Caco-2 (cell line): ENCODE results near the gene RNF4. TPM values are rescaled to one million over a fixed set of nuclear protein-coding genes. Genes with fewer than 3 reads are reported as not detected.

Source experiments
- BruUV-seq: library from RNA; stranded (reverse); fragments of 400-500 nt; replicated peaks from 2 replicates; lab custom pipeline; 2021; lab: Mats Ljungman, UMichigan
- CTCF ChIA-PET: fragments of 300-600 bp; sonication (Branson Sonifier 250); formaldehyde crosslinking; loops from one replicate; lab custom pipeline; 2022; ENCODE audit warnings: antibody characterized with exemption; lab: Charles Lee
- POLR2A ChIA-PET: fragments of 300-600 bp; sonication (Branson Sonifier 250); formaldehyde crosslinking; loops from one replicate; lab custom pipeline; 2022; ENCODE audit warnings: antibody characterized with exemption; lab: Charles Lee
- DNase-seq, 2 experiments: peaks; one replicate each; pipeline versions ENCODE4 v3.0.0 to v3.0.0-alpha.2; 2020 to 2022
- H3K27me3 ChIP-seq: replicated peaks from 2 replicates; pipeline ENCODE4 v1.6.0; 2011; ENCODE audit warnings: low read length; ENCODE audit not compliant: control insufficient read depth, insufficient read depth
- H3K36me3 ChIP-seq: 2 replicates; pipeline ENCODE4 v1.5.1; 2011; ENCODE audit warnings: low read length; ENCODE audit not compliant: control insufficient read depth, insufficient read depth
- H3K4me1 ChIP-seq: fragments of 250-450 bp; sonication (Bioruptor Pico); 2 replicates; pipeline ENCODE4 v1.5.1; 2020; ENCODE audit warnings: mild to moderate bottlenecking
- H3K4me3 ChIP-seq: 2 replicates; pipeline ENCODE4 v1.5.1; 2011; ENCODE audit warnings: low read depth, mild to moderate bottlenecking, control low read depth, low read length
- H3K9me3 ChIP-seq: fragments of 250-450 bp; sonication (Bioruptor Pico); 2 replicates; pipeline ENCODE4 v1.5.1; 2020; ENCODE audit warnings: mild to moderate bottlenecking, moderate library complexity
- H3K27ac Mint-ChIP-seq: one replicate; pipeline ENCODE4 v1.8.0; 2022; ENCODE audit warnings: mixed read lengths; ENCODE audit not compliant: unreplicated experiment
- H3K27me3 Mint-ChIP-seq: one replicate; pipeline ENCODE4 v1.8.0; 2022; ENCODE audit warnings: mixed read lengths; ENCODE audit not compliant: insufficient read depth, unreplicated experiment
- H3K36me3 Mint-ChIP-seq: one replicate; pipeline ENCODE4 v1.8.0; 2022; ENCODE audit warnings: mild to moderate bottlenecking, mixed read lengths; ENCODE audit not compliant: insufficient read depth, unreplicated experiment
- H3K4me1 Mint-ChIP-seq: one replicate; pipeline ENCODE4 v1.8.0; 2022; ENCODE audit warnings: low read depth, mixed read lengths; ENCODE audit not compliant: unreplicated experiment
- H3K4me3 Mint-ChIP-seq: one replicate; pipeline ENCODE4 v1.8.0; 2022; ENCODE audit warnings: mild to moderate bottlenecking, moderate library complexity, mixed read lengths; ENCODE audit not compliant: unreplicated experiment
- H3K9me3 Mint-ChIP-seq: one replicate; pipeline ENCODE4 v1.8.0; 2022; ENCODE audit warnings: mixed read lengths; ENCODE audit not compliant: unreplicated experiment
- CTCF ChIP-seq, 2 experiments: fragments of 200-600 bp in 1 of 2; IDR thresholded peaks; 1 replicate in 1 of 2; 2 replicates in 1 of 2; pipeline versions ENCODE4 v1.5.1 to v1.8.0; 2011 to 2022; ENCODE audit warnings: antibody characterized with exemption in 1 of 2, control low read depth in 1 of 2, inconsistent platforms in 1 of 2, low read depth in 1 of 2, low read length in 1 of 2, mild to moderate bottlenecking in 1 of 2, moderate library complexity in 1 of 2; ENCODE audit not compliant: insufficient read depth in 1 of 2, severe bottlenecking in 1 of 2, unreplicated experiment in 1 of 2
- intact Hi-C: fragments of 100-400 bp; cut with micrococcal nuclease; formaldehyde crosslinking; loops from one replicate; pipeline ENCODE4 v1.10.0; 2022; ENCODE audit not compliant: unreplicated experiment
- total RNA-seq: library from RNA; stranded (reverse); gene quantifications from 2 replicates; pipeline ENCODE4 v1.2.3, GENCODE V29; 2022

Gene RNF4
- total RNA-seq, 1 experiment from 2014 or later = 75.4 TPM

GRCh38 chr4:2478229-2478628 lies 9.3 kb downstream of the RNF4 start:
- intact Hi-C loops = no loop called here
- Histone ChIP-seq H3K36me3 (no peaks in the 10 kb centered on the region), H3K4me3 (no peak overlapping the region), H3K9me3 (no peaks in the 10 kb centered on the region), H3K4me1 (peaks cover 17% of the 10 kb centered on the region; the same call in 1 of the 2 replicates), H3K27me3 (no peaks in the 10 kb centered on the region)
- ChIA-PET POLR2A (no interaction called here), CTCF (no interaction called here)
- H3K4me1 Mint-ChIP-seq = peaks cover 18% of the 10 kb centered on the region
- DNase-seq = no peak
- TF ChIP-seq CTCF (IDR thresholded peaks at IDR 0.05; ENCODE audit: insufficient read depth in 1 of 2, low read depth in 1 of 2, low read length in 1 of 2, severe bottlenecking in 1 of 2, unreplicated experiment in 1 of 2) = no peak
- H3K27ac Mint-ChIP-seq = no peak overlapping the region
- peaks cover 47% of the 10 kb centered on the region for H3K36me3 Mint-ChIP-seq
- BruUV-seq = no TSS peak
- H3K4me3 Mint-ChIP-seq = no peak overlapping the region
- H3K27me3 Mint-ChIP-seq = no peaks in the 10 kb centered on the region
- no peaks in the 10 kb centered on the region for H3K9me3 Mint-ChIP-seq

- H3K4me1 ChIP-seq = peaks cover 10% of the 10 kb centered on the region; the same call in 1 of the 2 replicates
- H3K4me3 Mint-ChIP-seq = no peak overlapping the region
- BruUV-seq = no TSS peak
- no peaks in the 10 kb centered on the region for H3K9me3 ChIP-seq
- peaks cover 38% of the 10 kb centered on the region for H3K36me3 Mint-ChIP-seq
- no peaks in the 10 kb centered on the region for H3K27me3 ChIP-seq
- H3K27me3 Mint-ChIP-seq = no peaks in the 10 kb centered on the region
- H3K9me3 Mint-ChIP-seq = no peaks in the 10 kb centered on the region
- ChIA-PET POLR2A (no interaction called here), CTCF (no interaction called here)
- TF ChIP-seq CTCF (IDR thresholded peaks at IDR 0.05; ENCODE audit: insufficient read depth in 1 of 2, low read depth in 1 of 2, low read length in 1 of 2, severe bottlenecking in 1 of 2, unreplicated experiment in 1 of 2) = no peak
- peaks cover 27% of the 10 kb centered on the region for H3K4me1 Mint-ChIP-seq
- no peak for DNase-seq
- no peaks in the 10 kb centered on the region for H3K36me3 ChIP-seq
- no peak overlapping the region for H3K4me3 ChIP-seq
- no peak overlapping the region for H3K27ac Mint-ChIP-seq
- intact Hi-C loops = no loop called here
These were observed 11.7 kb downstream of the RNF4 start for GRCh38 chr4:2480649-2481048.

GRCh38 chr4:2482192-2482591 lies 13.3 kb downstream of the RNF4 start:
- Mint-ChIP-seq H3K4me1 (peaks cover 28% of the 10 kb centered on the region), H3K27me3 (no peaks in the 10 kb centered on the region), H3K27ac (no peak overlapping the region), H3K36me3 (peaks cover 37% of the 10 kb centered on the region), H3K9me3 (no peaks in the 10 kb centered on the region), H3K4me3 (no peak overlapping the region)
- no peaks in the 10 kb centered on the region for H3K9me3 ChIP-seq
- no peak for TF ChIP-seq CTCF (IDR thresholded peaks at IDR 0.05; ENCODE audit: insufficient read depth in 1 of 2, low read depth in 1 of 2, low read length in 1 of 2, severe bottlenecking in 1 of 2, unreplicated experiment in 1 of 2)
- H3K4me3 ChIP-seq = no peak overlapping the region
- no peaks in the 10 kb centered on the region for H3K27me3 ChIP-seq
- peaks cover 9% of the 10 kb centered on the region; the same call in 1 of the 2 replicates for H3K4me1 ChIP-seq
- intact Hi-C loops = no loop called here
- BruUV-seq = no TSS peak
- ChIA-PET POLR2A (no interaction called here), CTCF (no interaction called here)
- no peak for DNase-seq
- H3K36me3 ChIP-seq = no peaks in the 10 kb centered on the region
